Measurements from ENCODE around the gene PDE9A.

GRCh38 chr21:42646836-42647235 lies 6.6 kb upstream of the PDE9A start:
- TF ChIP-seq CTCF (IDR thresholded peaks at IDR 0.05; ENCODE audit: borderline replicate concordance, extremely low read depth, low read length, poor library complexity, severe bottlenecking) (no peak), EZH2 (IDR thresholded peaks at IDR 0.05; ENCODE audit: borderline replicate concordance, low read depth, low read length, severe bottlenecking) (no peak)

All from DND-41 (cell line).